NCI-H446 treated with DMSO at 0.1 percent for 48 hours (cell line): ENCODE results near the gene SPATA2.

ENCODE experiments used
- DNase-seq: peaks from one replicate; lab custom pipeline; 2025; lab: John Stamatoyannopoulos, UW

Gene SPATA2

GRCh38 chr20:49935746-49936152 is 20.4 kb upstream of the SPATA2 start:
- no peak for DNase-seq

GRCh38 chr20:49929142-49929494 is 13.8 kb upstream of the SPATA2 start:
- DNase-seq, result no peak

GRCh38 chr20:49928411-49929141 is 13.2 kb upstream of the SPATA2 start:
- peak; percentile 37 for DNase-seq

DNA sequence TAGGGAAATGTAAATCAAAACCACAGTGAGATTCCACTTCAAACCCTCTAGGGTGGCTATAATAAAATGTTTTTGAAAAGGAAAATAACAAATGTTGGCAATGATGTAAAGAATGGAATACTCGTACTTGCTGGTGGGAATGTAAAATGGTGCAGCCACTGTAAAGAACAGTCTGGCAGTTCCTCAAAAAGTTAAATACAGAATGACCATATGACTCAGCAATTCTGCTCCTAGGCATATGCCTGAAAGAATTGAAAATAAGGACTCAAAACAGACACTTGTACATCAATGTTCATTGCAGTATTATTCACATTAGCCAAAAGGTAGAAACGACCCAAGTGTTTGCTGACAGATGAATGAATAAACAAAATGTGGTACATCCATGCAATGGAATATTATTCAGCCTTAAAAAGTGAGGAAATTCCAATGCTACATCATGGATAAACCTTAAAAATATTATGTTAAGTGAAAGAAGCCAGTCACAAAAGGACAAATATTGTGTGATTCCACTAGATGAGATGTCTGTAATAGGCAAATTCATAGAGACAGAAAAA is 10.6 kb upstream of the SPATA2 start:
- no peak for DNase-seq

- no peak for DNase-seq
Observed at GRCh38 chr20:49924247-49924646, 8.9 kb upstream of the SPATA2 start.

DNA sequence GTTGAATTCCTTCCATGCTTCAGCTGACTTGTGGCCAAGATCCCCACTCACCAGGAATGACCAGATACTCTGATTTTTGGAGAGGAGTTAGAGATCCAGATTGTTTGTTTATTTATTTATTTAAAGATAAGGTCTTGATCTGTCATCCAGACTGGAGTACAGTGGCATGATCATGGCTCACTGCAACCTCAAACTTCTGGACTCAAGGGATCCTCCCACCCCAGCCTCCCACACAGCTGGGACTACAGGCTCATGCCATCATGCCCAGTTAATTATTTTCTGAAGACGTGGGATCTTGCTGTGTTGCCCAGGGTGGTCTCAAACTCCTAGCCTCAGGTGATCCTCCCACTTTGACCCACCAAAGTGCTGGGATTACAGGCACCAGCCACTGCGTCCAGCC is 4.1 kb upstream of the SPATA2 start:
- DNase-seq, result no peak

DNA sequence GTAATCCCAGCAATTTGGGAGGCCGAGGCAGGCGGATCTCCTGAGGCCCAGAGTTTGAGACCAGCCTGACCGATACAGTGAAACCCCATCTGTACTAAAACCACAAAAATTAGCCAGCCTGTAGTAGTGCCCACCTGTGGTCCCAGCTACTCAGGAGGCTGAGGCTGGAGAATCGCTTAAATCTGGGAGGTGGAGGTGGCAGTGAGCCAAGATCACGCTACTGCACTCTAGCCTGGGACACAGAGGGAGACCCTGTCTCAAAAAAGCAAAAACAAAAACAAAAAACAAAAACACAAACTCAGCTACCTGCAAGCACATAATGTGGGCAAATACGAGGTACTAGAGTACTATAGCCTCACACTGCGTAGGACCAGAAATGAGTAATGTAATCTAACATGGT is 3.7 kb upstream of the SPATA2 start:
- no peak for DNase-seq

DNA sequence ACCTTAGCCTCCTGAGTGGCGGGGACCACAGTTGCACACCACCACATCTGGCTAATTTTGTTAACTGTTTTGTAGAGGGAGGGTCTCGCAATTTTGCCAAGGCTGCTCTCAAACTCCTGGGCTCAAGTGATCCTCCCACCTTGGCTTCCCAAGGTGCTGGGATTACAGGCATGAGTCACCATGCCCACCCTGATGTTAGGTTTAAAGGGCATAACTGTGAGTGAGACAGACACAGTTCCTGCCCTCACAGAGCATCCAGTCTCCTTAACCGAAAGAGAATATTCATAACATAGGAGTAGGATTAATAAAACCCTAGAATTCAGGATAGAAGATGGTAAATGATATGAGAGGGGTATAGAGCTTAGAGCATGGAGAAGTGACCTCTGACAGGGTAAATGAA is 3.1 kb upstream of the SPATA2 start:
- no peak for DNase-seq

GRCh38 chr20:49916146-49917002 is 1.0 kb upstream of the SPATA2 start:
- DNase-seq, result no peak

DNA sequence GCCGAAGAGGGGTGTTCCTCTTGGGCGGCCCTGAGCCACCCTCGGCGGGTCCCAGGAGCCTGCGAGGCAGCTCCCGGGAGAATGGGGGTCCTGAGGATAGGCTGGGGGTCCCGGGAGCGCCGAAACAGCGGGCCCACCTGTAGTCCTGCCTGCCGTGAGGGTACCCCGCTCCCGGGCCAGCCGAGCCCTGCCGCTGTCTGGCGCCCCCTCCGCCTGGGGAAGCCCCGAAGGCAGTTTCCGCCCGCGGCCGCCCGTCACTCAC is 280 bp downstream of the SPATA2 start:
- DNase-seq, result no peak

DNA sequence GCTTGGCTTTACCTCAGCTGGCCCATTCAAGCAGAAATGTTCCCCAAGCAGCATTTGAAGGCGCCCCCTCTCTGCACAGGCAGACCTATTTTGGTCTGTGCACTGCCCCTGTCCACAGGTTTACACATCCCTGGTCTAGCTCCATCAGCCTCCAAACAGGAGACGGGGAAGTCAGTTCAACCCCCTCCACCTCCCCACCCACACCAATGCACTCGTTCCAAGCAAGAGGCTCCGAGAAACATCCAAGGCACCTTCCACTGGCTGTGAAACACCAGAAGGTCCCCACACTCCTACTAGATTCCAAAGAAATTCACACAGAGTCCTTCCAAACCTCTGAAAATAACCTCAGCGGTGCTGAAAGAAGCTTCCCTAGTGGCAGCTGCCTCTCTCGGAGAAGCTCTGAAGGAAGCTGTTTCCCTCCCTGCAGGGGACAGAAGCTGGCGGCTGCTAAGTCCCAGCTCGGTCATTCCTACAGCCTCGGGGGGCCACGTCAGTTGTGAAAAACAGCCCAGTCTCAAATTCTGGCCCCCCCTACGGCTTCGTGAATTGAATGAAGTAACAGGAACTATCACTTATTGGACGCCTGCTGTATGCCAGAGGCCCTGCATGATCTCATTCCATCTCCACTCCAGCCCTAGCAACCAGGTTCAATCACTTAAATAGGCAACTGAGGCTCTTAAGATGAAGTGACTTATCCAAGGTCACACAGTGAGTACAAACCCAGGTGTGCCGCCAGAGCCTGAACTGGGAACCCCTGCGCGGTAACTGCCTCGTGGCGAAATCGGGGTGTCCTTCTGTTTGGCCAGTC is 815 bp downstream of the SPATA2 start:
- DNase-seq, result no peak

GRCh38 chr20:49913399-49914047 is 1.8 kb downstream of the SPATA2 start:
- no peak for DNase-seq

DNA sequence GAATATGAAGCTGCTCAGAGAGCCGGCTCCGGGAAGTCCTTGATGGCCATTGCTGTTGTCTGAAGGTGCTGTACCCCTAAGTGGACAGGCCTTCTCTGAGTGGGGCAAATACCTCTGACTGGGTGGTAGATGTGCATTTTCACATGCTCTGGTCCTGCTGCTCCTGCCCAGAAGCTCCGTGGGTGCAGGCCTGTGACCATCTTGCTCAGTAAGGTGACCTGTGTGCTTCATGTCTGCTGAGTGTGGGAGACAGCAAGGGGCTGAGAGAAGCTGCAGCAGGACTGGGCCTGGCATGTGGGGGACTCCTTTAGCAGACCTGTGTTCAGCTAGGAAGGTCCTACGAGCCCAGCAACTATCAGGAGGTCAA is 5.0 kb downstream of the SPATA2 start:
- DNase-seq, result no peak

- DNase-seq, result no peak
Observed at GRCh38 chr20:49909499-49910339, 5.6 kb downstream of the SPATA2 start.

GRCh38 chr20:49908258-49908565 is 7.1 kb downstream of the SPATA2 start:
- no peak for DNase-seq

DNA sequence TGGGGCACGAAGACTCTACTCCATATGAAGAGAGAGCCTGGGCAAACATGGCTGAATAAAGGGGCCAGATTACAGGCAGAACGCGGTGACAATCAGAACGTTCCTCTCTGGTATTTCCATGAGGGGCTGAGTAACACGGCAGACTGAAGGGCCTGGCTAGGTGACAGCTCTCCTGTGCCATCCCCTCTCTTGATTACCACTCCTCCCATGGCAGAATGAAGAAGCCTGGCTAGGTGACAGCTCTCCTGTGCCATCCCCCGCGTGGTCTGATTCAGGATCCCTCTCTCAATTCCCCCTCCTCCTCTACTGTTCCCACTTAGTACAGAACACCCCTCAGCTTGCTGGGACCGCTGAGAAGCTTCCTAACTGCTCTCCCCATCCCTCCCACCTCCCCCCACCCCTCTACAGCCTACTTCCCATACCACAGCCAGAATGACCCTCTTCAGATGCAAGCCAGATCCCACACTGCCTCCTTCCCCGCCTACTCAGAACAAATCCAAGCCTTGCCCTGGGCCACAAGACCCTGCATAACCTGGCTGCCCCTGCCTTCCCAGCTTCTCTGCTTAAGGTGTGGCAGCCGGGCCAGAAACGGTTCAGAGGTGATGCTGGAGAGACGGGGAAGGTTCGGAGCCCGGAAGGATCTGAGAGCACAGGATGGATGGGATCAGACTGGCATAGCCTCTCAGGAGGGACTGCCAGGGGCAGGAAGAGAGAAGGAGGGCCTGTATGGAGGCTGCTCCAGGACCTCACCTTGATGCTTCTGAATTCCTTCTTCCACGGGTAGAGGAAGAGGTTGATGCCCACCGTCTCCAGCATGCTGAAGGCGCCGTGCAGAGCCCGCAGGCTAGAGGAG is 7.7 kb downstream of the SPATA2 start:
- DNase-seq, result no peak

- DNase-seq, result no peak
Observed at GRCh38 chr20:49906615-49907154, 8.6 kb downstream of the SPATA2 start.

DNA sequence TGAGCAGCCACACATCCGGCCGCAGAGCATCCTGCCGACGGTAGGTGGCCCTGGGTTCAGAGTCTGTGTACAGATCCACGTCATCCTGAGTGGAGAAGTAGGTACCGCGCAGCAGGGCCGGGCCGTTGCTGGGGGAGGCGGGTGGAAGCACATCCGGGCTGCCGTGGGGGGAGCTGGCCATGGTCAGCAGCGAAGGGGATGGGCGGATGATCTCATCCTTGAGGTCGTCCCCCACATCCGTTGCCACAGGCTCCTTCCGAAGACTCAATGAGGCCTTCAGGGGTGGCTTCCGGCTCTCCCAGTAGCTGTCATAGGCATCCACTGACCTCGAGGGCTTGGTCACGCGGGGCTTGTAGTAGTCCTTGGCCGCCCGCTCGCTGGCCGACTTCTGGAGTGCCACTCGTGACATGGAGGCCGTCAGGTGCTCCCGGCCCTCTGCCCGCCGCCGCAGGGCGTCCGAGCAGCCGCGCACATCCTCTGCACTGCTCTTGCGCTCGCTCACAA is 9.2 kb downstream of the SPATA2 start:
- no peak for DNase-seq

GRCh38 chr20:49905415-49906091 is 9.8 kb downstream of the SPATA2 start:
- DNase-seq, result no peak
